Glutamatergic neuron (in vitro differentiated cells): ENCODE data around the gene CBFA2T3. TPM values are rescaled to one million over a fixed set of nuclear protein-coding genes. Genes with fewer than 3 reads are reported as not detected.

Experiments used
- DNase-seq: peaks from one replicate; pipeline ENCODE4 v3.0.0; 2022
- H3K27ac Mint-ChIP-seq: one replicate; pipeline ENCODE4 v1.8.0; 2020; ENCODE audit warnings: mild to moderate bottlenecking, mixed read lengths, inconsistent platforms; ENCODE audit not compliant: unreplicated experiment
- H3K27me3 Mint-ChIP-seq: one replicate; pipeline ENCODE4 v1.8.0; 2020; ENCODE audit warnings: mild to moderate bottlenecking, moderate library complexity, mixed read lengths, inconsistent platforms; ENCODE audit not compliant: unreplicated experiment
- H3K36me3 Mint-ChIP-seq: one replicate; pipeline ENCODE4 v1.8.0; 2020; ENCODE audit warnings: mild to moderate bottlenecking, mixed read lengths, inconsistent platforms; ENCODE audit not compliant: unreplicated experiment
- H3K4me1 Mint-ChIP-seq: one replicate; pipeline ENCODE4 v1.8.0; 2020; ENCODE audit warnings: mild to moderate bottlenecking, low read depth, mixed read lengths, inconsistent platforms; ENCODE audit not compliant: unreplicated experiment
- H3K4me3 Mint-ChIP-seq: one replicate; pipeline ENCODE4 v1.8.0; 2020; ENCODE audit warnings: mild to moderate bottlenecking, mixed read lengths, inconsistent platforms; ENCODE audit not compliant: unreplicated experiment
- H3K9me3 Mint-ChIP-seq: one replicate; pipeline ENCODE4 v1.8.0; 2020; ENCODE audit warnings: mild to moderate bottlenecking, moderate library complexity, mixed read lengths, inconsistent platforms; ENCODE audit not compliant: unreplicated experiment
- total RNA-seq: library from RNA; stranded (reverse); fragmentation: NEBNext Ultra II Directional; extraction: Animal tissue kit (Norgen Biotek cat#: 25700); gene quantifications from one replicate; pipeline ENCODE4 v1.2.1, GENCODE V29; 2021; ENCODE audit not compliant: unreplicated experiment
- TF ChIP-seq, protein P1 (sequence below): fragments of 200-600 bp; sonication (generic); IDR thresholded peaks from one replicate; pipeline ENCODE4 v1.5.0; 2021; ENCODE audit not compliant: partially characterized antibody, unreplicated experiment

The CBFA2T3 gene
- total RNA-seq, 1 donor from 2014 or later: 126 TPM

DNA sequence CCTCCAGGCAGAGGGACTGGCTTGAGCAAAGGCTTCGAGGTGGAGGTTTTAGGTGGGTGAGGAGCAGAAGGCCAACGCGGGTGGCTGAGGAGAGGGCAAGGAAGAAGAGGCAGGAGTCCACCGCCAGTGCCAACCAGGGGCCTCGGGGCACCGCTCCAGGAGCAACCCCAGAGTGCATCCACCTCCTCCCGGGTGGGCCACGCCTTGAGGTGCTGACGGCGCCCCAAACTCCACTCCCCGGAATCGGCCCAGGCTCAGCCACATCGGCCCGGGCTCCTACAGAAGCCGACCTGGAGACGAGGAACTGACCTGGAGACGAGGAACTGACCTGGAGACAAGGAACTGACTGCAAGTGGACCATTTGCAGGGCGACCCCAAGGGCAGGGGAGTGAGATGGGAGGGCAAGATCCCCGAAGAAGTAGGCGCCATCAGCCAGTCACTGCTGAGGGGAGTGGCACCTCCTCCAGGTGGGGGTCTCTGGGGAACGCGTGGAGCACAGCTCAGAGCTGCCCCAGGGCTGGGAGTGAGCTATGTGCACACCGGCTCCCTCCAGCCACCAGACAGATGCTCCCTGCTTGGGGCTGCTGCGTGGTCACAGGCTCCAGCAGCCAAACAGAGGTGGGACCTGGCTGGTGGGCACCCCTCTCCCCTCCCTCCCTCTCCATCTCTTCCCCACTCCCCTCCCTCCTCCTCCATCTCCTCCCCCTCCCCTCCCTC is 29.2 kb upstream of the CBFA2T3 start:
- TF ChIP-seq, protein P1, sequence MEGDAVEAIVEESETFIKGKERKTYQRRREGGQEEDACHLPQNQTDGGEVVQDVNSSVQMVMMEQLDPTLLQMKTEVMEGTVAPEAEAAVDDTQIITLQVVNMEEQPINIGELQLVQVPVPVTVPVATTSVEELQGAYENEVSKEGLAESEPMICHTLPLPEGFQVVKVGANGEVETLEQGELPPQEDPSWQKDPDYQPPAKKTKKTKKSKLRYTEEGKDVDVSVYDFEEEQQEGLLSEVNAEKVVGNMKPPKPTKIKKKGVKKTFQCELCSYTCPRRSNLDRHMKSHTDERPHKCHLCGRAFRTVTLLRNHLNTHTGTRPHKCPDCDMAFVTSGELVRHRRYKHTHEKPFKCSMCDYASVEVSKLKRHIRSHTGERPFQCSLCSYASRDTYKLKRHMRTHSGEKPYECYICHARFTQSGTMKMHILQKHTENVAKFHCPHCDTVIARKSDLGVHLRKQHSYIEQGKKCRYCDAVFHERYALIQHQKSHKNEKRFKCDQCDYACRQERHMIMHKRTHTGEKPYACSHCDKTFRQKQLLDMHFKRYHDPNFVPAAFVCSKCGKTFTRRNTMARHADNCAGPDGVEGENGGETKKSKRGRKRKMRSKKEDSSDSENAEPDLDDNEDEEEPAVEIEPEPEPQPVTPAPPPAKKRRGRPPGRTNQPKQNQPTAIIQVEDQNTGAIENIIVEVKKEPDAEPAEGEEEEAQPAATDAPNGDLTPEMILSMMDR: no peak
- H3K4me1 Mint-ChIP-seq: peaks cover 5% of the 10 kb centered on the region
- no peak overlapping the region for H3K4me3 Mint-ChIP-seq
- DNase-seq: no peak
- peaks cover 11% of the 10 kb centered on the region for H3K27me3 Mint-ChIP-seq
- no peaks in the 10 kb centered on the region for H3K36me3 Mint-ChIP-seq
- peaks cover 5% of the 10 kb centered on the region for H3K9me3 Mint-ChIP-seq
- no peak overlapping the region for H3K27ac Mint-ChIP-seq

DNA sequence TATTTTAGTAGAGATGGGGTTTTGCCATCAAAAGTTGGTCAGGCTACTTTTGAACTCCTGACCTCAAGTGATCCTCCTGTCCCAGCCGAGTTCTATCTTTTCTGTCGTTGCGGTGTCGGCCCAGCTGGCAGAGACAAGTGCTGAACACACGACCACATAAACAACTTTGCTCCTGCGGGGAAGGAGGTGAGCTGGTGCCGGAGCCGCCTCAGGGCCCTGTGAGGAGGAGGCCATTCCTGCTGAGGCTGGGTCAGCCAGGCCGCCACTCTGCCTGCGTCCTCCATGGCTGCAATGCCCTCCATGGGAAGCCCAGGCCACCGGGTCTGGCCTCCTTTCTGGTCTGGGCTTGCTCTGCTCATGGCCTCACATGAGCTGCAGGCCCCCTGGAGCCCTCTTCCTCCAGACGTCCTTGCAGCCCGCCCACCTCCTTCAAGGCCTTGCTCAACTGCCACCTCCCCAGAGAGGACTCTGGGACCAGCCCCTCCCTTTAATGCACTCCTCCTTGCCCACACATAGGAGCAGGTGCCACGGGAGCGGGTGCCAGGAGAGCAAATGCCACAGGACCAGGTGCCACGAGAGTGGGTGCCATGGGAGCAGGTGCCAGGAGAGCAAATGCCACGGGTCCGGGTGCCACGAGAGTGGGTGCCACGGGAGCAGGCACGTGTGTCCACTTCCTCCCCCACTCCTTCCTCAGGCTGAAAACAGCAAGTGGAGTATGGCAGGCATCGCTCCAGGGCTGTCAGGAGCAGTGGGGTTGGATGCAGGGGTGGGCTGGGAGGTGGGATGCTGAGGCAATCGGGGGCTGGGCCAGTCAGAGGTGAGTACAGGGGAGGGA is 28.4 kb upstream of the CBFA2T3 start:
- Mint-ChIP-seq H3K4me3 (no peak overlapping the region), H3K9me3 (peaks cover 3% of the 10 kb centered on the region), H3K36me3 (no peaks in the 10 kb centered on the region), H3K27ac (no peak overlapping the region), H3K27me3 (peaks cover 11% of the 10 kb centered on the region), H3K4me1 (peaks cover 5% of the 10 kb centered on the region)
- DNase-seq: no peak
- TF ChIP-seq, protein P1: no peak

GRCh38 chr16:89004209-89004831 is 27.3 kb upstream of the CBFA2T3 start:
- Mint-ChIP-seq H3K27ac (no peak overlapping the region), H3K27me3 (peaks cover 7% of the 10 kb centered on the region), H3K4me3 (no peak overlapping the region), H3K4me1 (peaks cover 6% of the 10 kb centered on the region), H3K9me3 (peaks cover 6% of the 10 kb centered on the region), H3K36me3 (peaks cover 1% of the 10 kb centered on the region)
- TF ChIP-seq, protein P1: no peak
- no peak for DNase-seq

- Mint-ChIP-seq H3K27me3 (peaks cover 10% of the 10 kb centered on the region), H3K4me1 (peaks cover 10% of the 10 kb centered on the region), H3K4me3 (no peak overlapping the region), H3K27ac (no peak overlapping the region), H3K9me3 (peaks cover 11% of the 10 kb centered on the region), H3K36me3 (peaks cover 6% of the 10 kb centered on the region)
- TF ChIP-seq, protein P1: no peak
- no peak for DNase-seq
Observed at GRCh38 chr16:89003831-89004208, 26.8 kb upstream of the CBFA2T3 start.
